GM10248 (cell line): ENCODE results near the gene PAPPA2.

Experiments used
- CTCF ChIA-PET: fragments of 300-600 bp; sonication (Branson Sonifier 250); formaldehyde crosslinking; extraction: SDS; loops from one replicate; lab custom pipeline; 2021; ENCODE audit warnings: antibody characterized with exemption; lab: Yijun Ruan, JAX
- POLR2A ChIA-PET: fragments of 350-650 bp; sonication (Branson Sonifier 250); formaldehyde crosslinking; extraction: SDS; loops from one replicate; lab custom pipeline; 2020; ENCODE audit warnings: antibody characterized with exemption; lab: Yijun Ruan, JAX
- DNase-seq: peaks from one replicate; pipeline ENCODE4 v3.0.0; 2012; ENCODE audit errors: extremely low spot score
- TF ChIP-seq, protein P1 (sequence below): IDR thresholded peaks from 2 replicates; pipeline ENCODE4 v1.5.1; 2012; ENCODE audit warnings: mild to moderate bottlenecking, low read depth; ENCODE audit errors: extremely low read depth, missing control alignments, control extremely low read depth

Gene PAPPA2

GRCh38 chr1:176691251-176692228, 228.6 kb downstream of the PAPPA2 start:
- ChIA-PET CTCF (interaction anchor here (0.6 to 4.1 kb wide), 19 partner anchors 10 to 1318 kb away, joined by 3 to 42 read pairs (median 3); no protein-coding TSS in a partner anchor), POLR2A (no interaction called here)
- DNase-seq: peak; percentile 40
- TF ChIP-seq, protein P1, sequence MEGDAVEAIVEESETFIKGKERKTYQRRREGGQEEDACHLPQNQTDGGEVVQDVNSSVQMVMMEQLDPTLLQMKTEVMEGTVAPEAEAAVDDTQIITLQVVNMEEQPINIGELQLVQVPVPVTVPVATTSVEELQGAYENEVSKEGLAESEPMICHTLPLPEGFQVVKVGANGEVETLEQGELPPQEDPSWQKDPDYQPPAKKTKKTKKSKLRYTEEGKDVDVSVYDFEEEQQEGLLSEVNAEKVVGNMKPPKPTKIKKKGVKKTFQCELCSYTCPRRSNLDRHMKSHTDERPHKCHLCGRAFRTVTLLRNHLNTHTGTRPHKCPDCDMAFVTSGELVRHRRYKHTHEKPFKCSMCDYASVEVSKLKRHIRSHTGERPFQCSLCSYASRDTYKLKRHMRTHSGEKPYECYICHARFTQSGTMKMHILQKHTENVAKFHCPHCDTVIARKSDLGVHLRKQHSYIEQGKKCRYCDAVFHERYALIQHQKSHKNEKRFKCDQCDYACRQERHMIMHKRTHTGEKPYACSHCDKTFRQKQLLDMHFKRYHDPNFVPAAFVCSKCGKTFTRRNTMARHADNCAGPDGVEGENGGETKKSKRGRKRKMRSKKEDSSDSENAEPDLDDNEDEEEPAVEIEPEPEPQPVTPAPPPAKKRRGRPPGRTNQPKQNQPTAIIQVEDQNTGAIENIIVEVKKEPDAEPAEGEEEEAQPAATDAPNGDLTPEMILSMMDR: peak; percentile 56

- DNase-seq: no peak
- TF ChIP-seq, protein P1: no peak
- POLR2A ChIA-PET: no interaction called here
- CTCF ChIA-PET: interaction anchor here (1.0 to 4.1 kb wide), 7 partner anchors 9 to 1319 kb away, joined by 3 to 42 read pairs (median 4); no protein-coding TSS in a partner anchor
Observed at GRCh38 chr1:176692431-176692830, 229.5 kb downstream of the PAPPA2 start.

- DNase-seq: no peak
- CTCF ChIA-PET: interaction anchor here (0.8 to 4.1 kb wide), 5 partner anchors 9 to 318 kb away, joined by 3 to 42 read pairs (median 12); no protein-coding TSS in a partner anchor
Observed at GRCh38 chr1:176692988-176693696, 230.2 kb downstream of the PAPPA2 start.

DNA sequence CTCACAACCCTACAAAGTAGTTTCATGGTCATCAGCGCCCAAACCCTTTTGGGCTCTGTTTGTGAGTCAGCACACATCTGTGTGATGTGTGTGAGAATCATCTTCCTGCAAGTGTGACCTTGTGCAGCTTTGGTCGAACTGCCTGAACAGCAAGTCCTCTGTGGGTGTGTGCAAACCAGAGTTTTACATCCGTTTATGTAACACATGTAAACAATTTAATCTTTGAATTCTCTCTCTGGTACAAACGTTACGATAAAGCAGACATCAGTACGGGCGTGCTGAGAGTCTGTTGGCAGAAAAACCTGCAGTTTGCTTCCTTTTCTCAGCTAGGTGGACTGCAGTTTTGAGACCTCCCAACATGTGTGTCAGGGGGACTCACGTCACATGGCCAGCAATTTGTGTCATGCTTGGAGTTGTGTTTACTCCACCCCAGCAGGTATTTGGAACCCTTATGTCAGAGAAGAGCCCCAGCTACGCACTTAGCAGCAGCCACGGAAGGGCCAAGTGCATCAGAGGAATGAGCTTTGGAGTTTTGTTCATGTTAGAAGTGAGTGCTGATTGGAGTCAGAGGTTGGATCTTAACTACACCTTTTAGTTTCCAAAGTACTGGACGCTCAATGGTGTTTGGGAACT, 230.8 kb downstream of the PAPPA2 start:
- CTCF ChIA-PET: interaction anchor here (0.8 to 2.8 kb wide), 3 partner anchors 12 to 319 kb away, joined by 3 to 14 read pairs (median 6); no protein-coding TSS in a partner anchor
- POLR2A ChIA-PET: no interaction called here
- DNase-seq: no peak
- TF ChIP-seq, protein P1: no peak

More at GRCh38 chr1:176692988-176693696, 230.2 kb downstream of the PAPPA2 start:
- POLR2A ChIA-PET: no interaction called here
- TF ChIP-seq, protein P1: no peak

- POLR2A ChIA-PET: no interaction called here
- CTCF ChIA-PET: interaction anchor here (1.3 to 2.8 kb wide), 3 partner anchors 11 to 138 kb away, joined by 3 to 14 read pairs (median 6); no protein-coding TSS in a partner anchor
- no peak for DNase-seq
- TF ChIP-seq, protein P1: no peak
Observed at GRCh38 chr1:176694713-176695112, 231.7 kb downstream of the PAPPA2 start.
